Measurements from ENCODE around the gene CCND2.

DNA sequence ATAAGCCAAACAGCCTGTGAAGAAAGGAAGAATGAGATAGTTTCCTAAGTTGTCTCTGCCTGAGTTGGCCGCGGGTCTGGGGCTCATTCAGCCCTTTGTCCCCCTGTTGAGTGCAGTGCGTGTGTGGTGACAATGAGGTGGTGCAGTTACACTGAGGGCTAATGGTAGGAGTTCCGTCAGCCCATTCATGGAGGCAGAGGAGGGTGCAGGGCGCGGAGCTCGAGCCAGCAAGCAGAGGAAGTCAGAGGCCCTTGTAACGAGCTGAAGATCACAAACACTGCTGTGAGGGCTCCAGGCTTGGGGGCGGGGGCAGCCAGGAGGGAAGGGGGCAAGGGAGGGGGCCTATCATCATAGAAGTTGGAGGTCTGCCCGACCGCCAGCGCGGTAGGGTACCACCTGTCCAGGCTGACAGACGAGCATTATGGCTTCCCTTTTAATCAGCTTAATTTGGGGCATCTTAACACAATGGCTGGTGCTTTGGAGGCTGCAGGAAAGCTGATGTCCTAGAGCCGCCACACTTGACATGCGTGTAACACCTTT, 20.5 kb downstream of the CCND2 start:
- TF ChIP-seq, protein P1, sequence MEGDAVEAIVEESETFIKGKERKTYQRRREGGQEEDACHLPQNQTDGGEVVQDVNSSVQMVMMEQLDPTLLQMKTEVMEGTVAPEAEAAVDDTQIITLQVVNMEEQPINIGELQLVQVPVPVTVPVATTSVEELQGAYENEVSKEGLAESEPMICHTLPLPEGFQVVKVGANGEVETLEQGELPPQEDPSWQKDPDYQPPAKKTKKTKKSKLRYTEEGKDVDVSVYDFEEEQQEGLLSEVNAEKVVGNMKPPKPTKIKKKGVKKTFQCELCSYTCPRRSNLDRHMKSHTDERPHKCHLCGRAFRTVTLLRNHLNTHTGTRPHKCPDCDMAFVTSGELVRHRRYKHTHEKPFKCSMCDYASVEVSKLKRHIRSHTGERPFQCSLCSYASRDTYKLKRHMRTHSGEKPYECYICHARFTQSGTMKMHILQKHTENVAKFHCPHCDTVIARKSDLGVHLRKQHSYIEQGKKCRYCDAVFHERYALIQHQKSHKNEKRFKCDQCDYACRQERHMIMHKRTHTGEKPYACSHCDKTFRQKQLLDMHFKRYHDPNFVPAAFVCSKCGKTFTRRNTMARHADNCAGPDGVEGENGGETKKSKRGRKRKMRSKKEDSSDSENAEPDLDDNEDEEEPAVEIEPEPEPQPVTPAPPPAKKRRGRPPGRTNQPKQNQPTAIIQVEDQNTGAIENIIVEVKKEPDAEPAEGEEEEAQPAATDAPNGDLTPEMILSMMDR (IDR thresholded peaks at IDR 0.05) = no peak
- TF ChIP-seq EP300 (IDR thresholded peaks at IDR 0.05) (no peak), POLR2A (IDR thresholded peaks at IDR 0.05) (no peak)
